Body of pancreas (tissue), 4 donors: ENCODE results near the gene RNFT2. TPM values are rescaled to one million over a fixed set of nuclear protein-coding genes. Genes with fewer than 3 reads are reported as not detected.

Experiments used
- ATAC-seq: fragments of 150-250 bp; one replicate; pipeline ENCODE4 v1.9.1; 2016
- DNase-seq, 4 donors: peaks; one replicate each; pipeline ENCODE4 v3.0.0-alpha.2; 2019
- H3K27ac ChIP-seq, 4 donors: fragments of 200-600 bp; sonication (generic); 1 replicate in 3 of 4; 2 replicates in 1 of 4; pipeline versions ENCODE4 v1.5.1 to v1.6.1; 2016 to 2019; ENCODE audit warnings: mild to moderate bottlenecking in 1 of 4, mixed read lengths in 1 of 4, moderate library complexity in 1 of 4
- H3K27me3 ChIP-seq, 2 donors: fragments of 200-600 bp; sonication (generic); one replicate each; pipeline ENCODE4 v1.6.0; 2016; ENCODE audit warnings: mild to moderate bottlenecking in 1 of 2
- H3K36me3 ChIP-seq, 2 donors: fragments of 200-600 bp; sonication (generic); replicated peaks in 1 of 2; 2 replicates each; pipeline ENCODE4 v1.5.1; 2016; ENCODE audit warnings: low read depth in 2 of 2; ENCODE audit not compliant: insufficient read depth in 1 of 2
- H3K4me1 ChIP-seq: fragments of 200-600 bp; sonication (generic); one replicate; pipeline ENCODE4 v1.6.0; 2016
- H3K4me3 ChIP-seq, 2 donors: fragments of 200-600 bp; sonication (generic); 1 replicate in 1 of 2; 2 replicates in 1 of 2; pipeline ENCODE4 v1.5.1; 2016 to 2019
- H3K9me3 ChIP-seq, 3 donors: fragments of 200-600 bp; sonication (generic); 1 replicate in 2 of 3; 2 replicates in 1 of 3; pipeline ENCODE4 v1.5.1; 2016
- POLR2A ChIP-seq, 3 donors: fragments of 450-650 bp; IDR thresholded peaks; one replicate each; pipeline ENCODE4 v1.6.1; 2016; ENCODE audit warnings: antibody characterized with exemption in 3 of 3, mild to moderate bottlenecking in 2 of 3
- WGBS, 2 donors: methylation state at CpG; one replicate each; pipeline ENCODE4 v1.1.5; 2017; 5-methylcytosine and 5-hydroxymethylcytosine counted together
- intact Hi-C: fragments of 100-400 bp; cut with DNase I; formaldehyde crosslinking; loops from one replicate; pipeline ENCODE4 v1.15.1; 2023
- total RNA-seq, 2 donors: library from RNA; depleted of rRNA; stranded (reverse); fragments of >200 nt; gene quantifications; one replicate each; pipeline ENCODE4 v1.1.0, GENCODE V29; 2016
- TF ChIP-seq, protein P1 (sequence below), 7 experiments: fragments of 450-650 bp in 4 of 7; fragments of 200-600 bp in 3 of 7; sonication (generic) in 3 of 7; IDR thresholded peaks; one replicate each; pipeline ENCODE4 v1.5.1; 2016 to 2019; ENCODE audit warnings: antibody characterized with exemption in 7 of 7

The RNFT2 gene
- total RNA-seq, 2 donors from 2014 or later: 1.3 to 1.6 TPM

DNA sequence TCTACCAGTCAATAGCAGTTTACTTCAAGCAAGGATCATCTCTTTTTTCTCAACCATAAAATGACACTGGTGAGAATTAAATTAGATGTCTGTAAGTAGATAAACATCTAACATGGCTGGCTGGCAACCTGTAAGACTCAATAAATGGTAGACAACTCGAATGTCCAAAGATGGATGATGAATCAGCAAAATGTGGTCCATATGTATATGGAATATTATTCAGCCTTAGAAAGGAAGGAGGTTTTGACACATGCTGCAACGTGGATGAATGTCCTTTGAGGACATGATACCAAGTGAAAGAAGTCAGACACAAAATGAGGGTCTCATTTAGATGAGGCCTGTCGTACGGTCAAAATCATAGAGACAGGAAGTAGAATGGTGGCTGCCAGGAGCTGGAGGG is 46.5 kb upstream of the RNFT2 start:
- TF ChIP-seq, protein P1, sequence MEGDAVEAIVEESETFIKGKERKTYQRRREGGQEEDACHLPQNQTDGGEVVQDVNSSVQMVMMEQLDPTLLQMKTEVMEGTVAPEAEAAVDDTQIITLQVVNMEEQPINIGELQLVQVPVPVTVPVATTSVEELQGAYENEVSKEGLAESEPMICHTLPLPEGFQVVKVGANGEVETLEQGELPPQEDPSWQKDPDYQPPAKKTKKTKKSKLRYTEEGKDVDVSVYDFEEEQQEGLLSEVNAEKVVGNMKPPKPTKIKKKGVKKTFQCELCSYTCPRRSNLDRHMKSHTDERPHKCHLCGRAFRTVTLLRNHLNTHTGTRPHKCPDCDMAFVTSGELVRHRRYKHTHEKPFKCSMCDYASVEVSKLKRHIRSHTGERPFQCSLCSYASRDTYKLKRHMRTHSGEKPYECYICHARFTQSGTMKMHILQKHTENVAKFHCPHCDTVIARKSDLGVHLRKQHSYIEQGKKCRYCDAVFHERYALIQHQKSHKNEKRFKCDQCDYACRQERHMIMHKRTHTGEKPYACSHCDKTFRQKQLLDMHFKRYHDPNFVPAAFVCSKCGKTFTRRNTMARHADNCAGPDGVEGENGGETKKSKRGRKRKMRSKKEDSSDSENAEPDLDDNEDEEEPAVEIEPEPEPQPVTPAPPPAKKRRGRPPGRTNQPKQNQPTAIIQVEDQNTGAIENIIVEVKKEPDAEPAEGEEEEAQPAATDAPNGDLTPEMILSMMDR (IDR thresholded peaks at IDR 0.05): no peak
- TF ChIP-seq POLR2A (IDR thresholded peaks at IDR 0.05): no peak
- WGBS, 2 donors: 84 to 85% methylated on average over 4 of the region's 4 CpGs
- no peaks in the 10 kb centered on the region for H3K27me3 ChIP-seq
- H3K36me3 ChIP-seq: no peaks in the 10 kb centered on the region
- no peak for DNase-seq
- intact Hi-C loops: loop anchor here (10.0 kb wide), 1 partner anchor 697 kb away; no protein-coding TSS in a partner anchor
- H3K4me3 ChIP-seq: no peak overlapping the region
- ATAC-seq: no peak
- H3K27ac ChIP-seq: no peak overlapping the region
- H3K4me1 ChIP-seq: peaks cover 17% of the 10 kb centered on the region
- no peaks in the 10 kb centered on the region for H3K9me3 ChIP-seq

DNA sequence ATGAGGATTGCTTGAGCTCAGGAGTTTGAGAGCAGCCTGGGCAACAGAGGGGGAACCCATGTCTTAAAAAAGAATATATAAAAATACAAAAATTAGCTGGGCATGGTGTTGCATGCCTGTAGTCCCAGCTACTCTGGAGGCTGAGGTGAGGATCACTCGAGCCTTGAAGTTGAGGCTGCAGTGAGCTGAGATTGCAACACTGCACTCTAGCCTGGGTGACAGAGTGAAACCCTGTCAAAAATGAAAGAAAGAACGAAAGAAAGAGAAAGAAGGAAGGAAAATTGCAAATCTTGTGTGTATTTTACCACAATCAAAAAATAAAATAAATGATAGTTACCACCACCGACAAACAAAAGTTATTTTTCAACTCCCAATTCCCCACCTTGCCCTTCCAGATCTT is 45.5 kb upstream of the RNFT2 start:
- no peak overlapping the region for H3K27ac ChIP-seq
- no peak for TF ChIP-seq POLR2A (IDR thresholded peaks at IDR 0.05)
- TF ChIP-seq, protein P1 (IDR thresholded peaks at IDR 0.05): no peak
- DNase-seq (no peak), ATAC-seq (no peak)
- intact Hi-C loops: loop anchor here (10.0 kb wide), 1 partner anchor 698 kb away; no protein-coding TSS in a partner anchor
- no peaks in the 10 kb centered on the region for H3K27me3 ChIP-seq
- H3K4me1 ChIP-seq: peaks cover 27% of the 10 kb centered on the region
- no peaks in the 10 kb centered on the region for H3K9me3 ChIP-seq
- H3K4me3 ChIP-seq: no peak overlapping the region
- 46 to 55% methylated on average over 3 of the region's 3 CpGs for WGBS, 2 donors
- H3K36me3 ChIP-seq: no peaks in the 10 kb centered on the region

DNA sequence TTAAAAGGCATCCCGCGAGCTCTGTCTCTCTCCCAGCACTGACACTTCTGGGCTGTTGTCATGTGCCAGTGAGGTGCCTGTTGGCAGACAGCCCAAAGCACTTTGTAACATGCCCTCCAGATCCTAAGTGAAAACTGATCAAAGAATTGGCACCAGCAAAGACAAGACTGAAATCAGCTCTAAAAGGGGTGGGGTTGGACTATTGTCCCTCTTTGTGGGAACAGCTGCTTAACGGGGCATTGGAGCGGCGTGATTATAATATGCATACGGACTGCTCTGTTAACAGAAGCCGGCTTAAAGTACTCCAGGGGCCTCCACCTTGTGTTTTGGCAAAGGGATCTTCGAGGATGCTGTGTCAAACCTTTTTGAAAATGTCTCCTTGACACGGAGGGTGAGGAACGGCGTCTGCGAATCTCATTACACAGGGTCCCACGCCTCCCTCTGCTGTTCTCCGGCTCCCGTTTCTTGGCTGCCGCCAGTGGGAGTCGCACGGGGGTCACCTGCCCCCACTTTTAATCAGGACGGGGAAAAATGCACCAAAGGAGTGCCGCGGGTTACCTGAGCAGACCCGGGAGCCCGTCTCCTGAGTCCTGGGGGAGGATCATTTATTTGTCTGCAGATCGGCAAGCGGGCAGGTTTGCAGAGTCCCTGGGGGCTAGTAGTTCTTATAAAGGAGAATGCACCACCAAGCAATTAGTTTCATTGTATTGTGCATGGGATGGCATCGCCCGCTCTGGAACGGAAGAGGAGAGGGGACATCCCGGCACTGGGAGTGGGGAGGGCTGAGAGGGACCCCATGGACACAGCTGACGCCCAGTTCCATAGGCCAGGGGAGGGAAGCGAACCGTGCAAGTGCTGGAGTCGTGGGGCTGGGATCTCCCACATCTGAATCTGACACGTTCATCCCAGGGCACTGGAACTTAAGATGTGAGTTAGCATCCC is 44.6 kb upstream of the RNFT2 start:
- TF ChIP-seq, protein P1 (IDR thresholded peaks at IDR 0.05): no peak

DNA sequence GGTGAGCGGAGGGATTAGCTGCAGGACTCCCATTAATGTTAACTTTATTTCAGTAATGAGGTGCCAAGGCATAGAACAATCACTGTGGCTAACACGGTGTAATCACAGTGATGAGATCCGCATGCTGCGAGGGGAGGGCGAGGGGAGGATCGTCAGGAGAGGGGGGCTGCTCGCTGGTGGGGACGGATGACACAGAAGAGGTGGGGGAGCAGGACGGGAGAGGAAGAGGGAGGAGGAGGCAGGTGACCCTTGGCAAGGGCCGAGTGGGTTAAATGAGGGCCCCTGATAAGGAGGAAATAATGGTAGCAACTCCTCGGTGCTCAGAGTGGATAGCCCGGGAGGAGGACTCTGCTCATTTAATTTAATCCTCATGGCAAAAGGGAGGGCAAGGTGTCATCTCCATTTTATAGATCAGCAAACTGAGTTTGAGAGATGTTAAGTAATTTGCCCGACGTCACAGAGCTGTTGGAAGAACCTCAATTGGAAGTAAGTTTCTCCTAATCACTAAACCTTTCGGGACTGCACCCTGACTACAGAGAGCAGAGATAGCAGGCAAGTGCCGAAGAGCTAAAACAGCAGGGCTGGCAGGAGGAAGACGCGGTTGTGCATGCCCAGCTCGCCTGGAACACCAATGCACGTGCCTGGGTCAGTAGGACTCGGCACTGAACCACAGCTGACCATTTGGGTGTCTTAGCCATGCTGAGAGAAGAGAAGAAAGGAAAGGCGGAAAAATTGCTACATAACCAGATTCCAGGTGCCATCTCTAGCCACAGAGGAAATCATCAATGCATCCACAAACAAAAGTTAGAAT is 43.3 kb upstream of the RNFT2 start:
- 78 to 83% methylated on average over 22 of the region's 22 CpGs for WGBS, 2 donors
- no peak for DNase-seq
- TF ChIP-seq, protein P1 (IDR thresholded peaks at IDR 0.05): no peak
- no peak for TF ChIP-seq POLR2A (IDR thresholded peaks at IDR 0.05)
- intact Hi-C loops: loop anchor here (10.0 kb wide), 1 partner anchor 700 kb away; no protein-coding TSS in a partner anchor
- no peak overlapping the region for H3K4me3 ChIP-seq
- H3K27ac ChIP-seq: no peak overlapping the region
- peaks cover 47% of the 10 kb centered on the region for H3K4me1 ChIP-seq
- H3K36me3 ChIP-seq: no peaks in the 10 kb centered on the region
- no peaks in the 10 kb centered on the region for H3K9me3 ChIP-seq
- H3K27me3 ChIP-seq: no peaks in the 10 kb centered on the region
- no peak for ATAC-seq

More for the DNA sequence above, 44.6 kb upstream of the RNFT2 start:
- Histone ChIP-seq H3K27me3 (no peaks in the 10 kb centered on the region), H3K27ac (no peak overlapping the region), H3K4me1 (peaks cover 36% of the 10 kb centered on the region), H3K4me3 (no peak overlapping the region), H3K9me3 (no peaks in the 10 kb centered on the region), H3K36me3 (no peaks in the 10 kb centered on the region)
- ATAC-seq: no peak
- DNase-seq: peak; percentile 27 to 64 (median 40)
- intact Hi-C loops: loop anchor here (10.0 kb wide), 1 partner anchor 699 kb away; no protein-coding TSS in a partner anchor
- WGBS, 2 donors: 4 to 23% methylated on average over 21 to 34 of the region's 34 CpGs
